NT2/D1 (cell line): Measurements from ENCODE around the gene LSAMP.

ENCODE experiments used
- DNase-seq: peaks from one replicate; pipeline ENCODE4 v3.0.0-alpha.2; 2011; ENCODE audit warnings: low read depth, low spot score
- H3K27me3 ChIP-seq: 2 replicates; pipeline ENCODE4 v1.6.0; 2011; ENCODE audit warnings: mild to moderate bottlenecking; ENCODE audit not compliant: insufficient read length, insufficient read depth
- H3K36me3 ChIP-seq: 2 replicates; pipeline ENCODE4 v1.6.1; 2011; ENCODE audit warnings: mild to moderate bottlenecking, low read length, mixed read lengths; ENCODE audit not compliant: insufficient read depth, insufficient read length
- H3K4me1 ChIP-seq: 2 replicates; pipeline ENCODE4 v1.5.1; 2011; ENCODE audit not compliant: insufficient read depth, insufficient read length
- H3K4me3 ChIP-seq: 2 replicates; pipeline ENCODE4 v1.5.1; 2011; ENCODE audit warnings: low read depth; ENCODE audit not compliant: insufficient read length
- H3K9ac ChIP-seq: 2 replicates; pipeline ENCODE4 v1.6.0; 2011; ENCODE audit warnings: low read depth; ENCODE audit not compliant: insufficient read length
- H3K9me3 ChIP-seq: 2 replicates; pipeline ENCODE4 v1.5.1; 2011; ENCODE audit warnings: mild to moderate bottlenecking, low read length; ENCODE audit not compliant: insufficient read depth
- SUZ12 ChIP-seq: IDR thresholded peaks from 2 replicates; pipeline ENCODE4 v1.6.1; 2011; ENCODE audit not compliant: insufficient read length, insufficient read depth; ENCODE audit errors: extremely low read depth
- YY1 ChIP-seq: IDR thresholded peaks from 2 replicates; pipeline ENCODE4 v1.6.1; 2011; ENCODE audit not compliant: insufficient read length, insufficient read depth
- ZNF274 ChIP-seq: IDR thresholded peaks from 2 replicates; pipeline ENCODE4 v1.6.1; 2011; ENCODE audit warnings: mild to moderate bottlenecking, low read depth, low read length

The LSAMP gene

GRCh38 chr3:116470605-116471197 lies 25.4 kb upstream of the LSAMP start:
- TF ChIP-seq ZNF274, result no peak
- TF ChIP-seq SUZ12, result no peak
- no peak for TF ChIP-seq YY1
- no peak overlapping the region for H3K4me3 ChIP-seq
- no peaks in the 10 kb centered on the region for H3K4me1 ChIP-seq
- no peaks in the 10 kb centered on the region for H3K36me3 ChIP-seq
- no peak overlapping the region for H3K9ac ChIP-seq
- DNase-seq, result no peak
- no peaks in the 10 kb centered on the region for H3K27me3 ChIP-seq
- H3K9me3 ChIP-seq, result no peaks in the 10 kb centered on the region

- Histone ChIP-seq H3K27me3 (no peaks in the 10 kb centered on the region), H3K9me3 (no peaks in the 10 kb centered on the region), H3K36me3 (no peaks in the 10 kb centered on the region), H3K4me3 (no peak overlapping the region), H3K9ac (no peak overlapping the region), H3K4me1 (no peaks in the 10 kb centered on the region)
- no peak for DNase-seq
- TF ChIP-seq SUZ12, result no peak
- TF ChIP-seq YY1, result no peak
- no peak for TF ChIP-seq ZNF274
Measured at GRCh38 chr3:116469546-116469945, 24.3 kb upstream of the LSAMP start.

- no peaks in the 10 kb centered on the region for H3K9me3 ChIP-seq
- TF ChIP-seq YY1, result no peak
- no peak for TF ChIP-seq ZNF274
- no peak for TF ChIP-seq SUZ12
- no peaks in the 10 kb centered on the region for H3K27me3 ChIP-seq
- H3K9ac ChIP-seq, result no peak overlapping the region
- no peaks in the 10 kb centered on the region for H3K4me1 ChIP-seq
- no peak overlapping the region for H3K4me3 ChIP-seq
- no peak for DNase-seq
- H3K36me3 ChIP-seq, result no peaks in the 10 kb centered on the region
Measured at GRCh38 chr3:116464276-116464798, 19.1 kb upstream of the LSAMP start.

GRCh38 chr3:116453666-116454346 lies 8.5 kb upstream of the LSAMP start:
- H3K27me3 ChIP-seq, result no peaks in the 10 kb centered on the region
- H3K4me3 ChIP-seq, result no peak overlapping the region
- H3K4me1 ChIP-seq, result no peaks in the 10 kb centered on the region
- H3K9me3 ChIP-seq, result no peaks in the 10 kb centered on the region
- TF ChIP-seq ZNF274 (no peak), YY1 (no peak), SUZ12 (no peak)
- no peaks in the 10 kb centered on the region for H3K36me3 ChIP-seq
- DNase-seq, result no peak
- H3K9ac ChIP-seq, result no peak overlapping the region

GRCh38 chr3:116449546-116450350 lies 4.5 kb upstream of the LSAMP start:
- H3K9ac ChIP-seq, result no peak overlapping the region
- no peaks in the 10 kb centered on the region for H3K9me3 ChIP-seq
- no peak for DNase-seq
- TF ChIP-seq YY1 (no peak), ZNF274 (no peak), SUZ12 (no peak)
- no peaks in the 10 kb centered on the region for H3K36me3 ChIP-seq
- H3K27me3 ChIP-seq, result no peaks in the 10 kb centered on the region
- H3K4me3 ChIP-seq, result no peak overlapping the region
- H3K4me1 ChIP-seq, result no peaks in the 10 kb centered on the region

GRCh38 chr3:116445990-116446389 lies 703 bp upstream of the LSAMP start:
- H3K27me3 ChIP-seq, result no peaks in the 10 kb centered on the region
- TF ChIP-seq SUZ12, result no peak
- no peak for TF ChIP-seq YY1
- no peak for TF ChIP-seq ZNF274
- H3K9me3 ChIP-seq, result no peaks in the 10 kb centered on the region
- H3K36me3 ChIP-seq, result no peaks in the 10 kb centered on the region
- H3K4me1 ChIP-seq, result peaks cover 2% of the 10 kb centered on the region
- H3K4me3 ChIP-seq, result no peak overlapping the region
- H3K9ac ChIP-seq, result no peak overlapping the region
- DNase-seq, result no peak
